HepG2 (cell line): ENCODE results near the gene LMOD1.

Source experiments
- CBX2 ChIP-seq, 2 experiments: fragments of 200-600 bp in 1 of 2; sonication (generic); formaldehyde crosslinking in 1 of 2; IDR thresholded peaks; 2 replicates each; pipeline versions ENCODE4 v1.7.0 to v1.8.1; 2018 to 2022; ENCODE audit warnings: low read depth in 2 of 2, low read length in 1 of 2, mild to moderate bottlenecking in 1 of 2, missing genetic modification reagents in 1 of 2
- CEBPB ChIP-seq: IDR thresholded peaks from 2 replicates; pipeline ENCODE4 v1.6.1; 2011; ENCODE audit warnings: low read depth, low read length, improper control_type of control experiment, borderline replicate concordance
- CHD4 ChIP-seq: fragments of 200-600 bp; sonication (generic); IDR thresholded peaks from 2 replicates; pipeline ENCODE4 v1.7.0; 2017; ENCODE audit warnings: mild to moderate bottlenecking, low read length, borderline replicate concordance
- EEA1 ChIP-seq: sonication (generic); formaldehyde crosslinking; IDR thresholded peaks from 2 replicates; pipeline ENCODE4 v1.5.1; 2020; ENCODE audit warnings: mild to moderate bottlenecking, missing genetic modification reagents, borderline replicate concordance
- IRX3 ChIP-seq: sonication (generic); formaldehyde crosslinking; IDR thresholded peaks from 2 replicates; pipeline ENCODE4 v1.8.1; 2023; ENCODE audit warnings: mild to moderate bottlenecking, low read depth, missing genetic modification reagents, borderline replicate concordance
- JUND ChIP-seq: sonication (generic); formaldehyde crosslinking; IDR thresholded peaks from 2 replicates; pipeline ENCODE4 v1.8.0; 2022; ENCODE audit warnings: mild to moderate bottlenecking, missing genetic modification reagents
- KDM5A ChIP-seq: fragments of 200-600 bp; sonication (generic); IDR thresholded peaks from 2 replicates; pipeline ENCODE4 v1.7.0; 2018; ENCODE audit warnings: antibody characterized with exemption, mild to moderate bottlenecking, low read length, borderline replicate concordance
- RAD51 ChIP-seq: fragments of 450-650 bp; IDR thresholded peaks from 2 replicates; pipeline ENCODE4 v1.6.1; 2016; ENCODE audit warnings: borderline replicate concordance
- REPIN1 ChIP-seq: sonication (generic); formaldehyde crosslinking; IDR thresholded peaks from 2 replicates; pipeline ENCODE4 v1.8.0; 2022; ENCODE audit warnings: missing genetic modification reagents, low read depth, mild to moderate bottlenecking, borderline replicate concordance
- RFX5 ChIP-seq: IDR thresholded peaks from 2 replicates; pipeline ENCODE4 v1.6.1; 2011; ENCODE audit warnings: low read depth, low read length, improper control_type of control experiment
- SIN3A ChIP-seq: IDR thresholded peaks from 2 replicates; pipeline ENCODE4 v1.6.1; 2011; ENCODE audit warnings: low read depth, mild to moderate bottlenecking, control low read depth, low read length, borderline replicate concordance
- TBP ChIP-seq: sonication (generic); formaldehyde crosslinking; IDR thresholded peaks from 2 replicates; pipeline ENCODE4 v1.5.0; 2020; ENCODE audit warnings: missing genetic modification reagents
- ZNF10 ChIP-seq: sonication (generic); formaldehyde crosslinking; IDR thresholded peaks from 2 replicates; pipeline ENCODE4 v1.4.0; 2020; ENCODE audit warnings: mild to moderate bottlenecking, low read depth, missing genetic modification reagents, borderline replicate concordance
- ZNF614 ChIP-seq: IDR thresholded peaks from 2 replicates; pipeline ENCODE4 v1.6.1; 2018; ENCODE audit warnings: missing biosample characterization, missing genetic modification reagents, inconsistent platforms, borderline replicate concordance

GRCh38 chr1:201944639-201945038 lies 1.7 kb downstream of the LMOD1 start:
- TF ChIP-seq RFX5 (no peak), CBX2 (IDR thresholded peaks at IDR 0.05; ENCODE audit: low read depth, low read length) (no peak), CBX2 (CRISPR knock-in tag; IDR thresholded peaks at IDR 0.05; ENCODE audit: low read depth) (no peak), EEA1 (CRISPR knock-in tag) (no peak), ZNF10 (no peak), CEBPB (no peak), ZNF614 (CRISPR knock-in tag) (no peak), KDM5A (no peak), REPIN1 (CRISPR knock-in tag) (no peak), RAD51 (no peak), TBP (CRISPR knock-in tag) (no peak), IRX3 (CRISPR knock-in tag) (no peak), JUND (CRISPR knock-in tag) (no peak), CHD4 (no peak), SIN3A (no peak)
